Measurements from ENCODE around the gene GLG1.

- no peak for TF ChIP-seq CTCF (IDR thresholded peaks at IDR 0.05)
- no peak for TF ChIP-seq POLR2A (IDR thresholded peaks at IDR 0.05)
Measured at GRCh38 chr16:74601126-74601871, 5.6 kb downstream of the GLG1 start.

All from right lobe of liver (tissue), 4 donors.